IPS-15b (cell line): ENCODE results near the gene ENTPD6.

Experiments
- H3K27me3 ChIP-seq: one replicate; pipeline ENCODE4 v1.6.1; 2013; ENCODE audit warnings: low read length; ENCODE audit not compliant: control insufficient read depth, insufficient read depth
- H3K36me3 ChIP-seq: one replicate; pipeline ENCODE4 v1.6.1; 2013; ENCODE audit warnings: low read length; ENCODE audit not compliant: control insufficient read depth, insufficient read depth
- H3K4me1 ChIP-seq: one replicate; pipeline ENCODE4 v1.6.1; 2013; ENCODE audit warnings: mild to moderate bottlenecking, low read length; ENCODE audit not compliant: control insufficient read depth, insufficient read depth
- H3K4me3 ChIP-seq: one replicate; pipeline ENCODE4 v1.5.1; 2013; ENCODE audit warnings: low read depth, low read length
- H3K9ac ChIP-seq: one replicate; pipeline ENCODE4 v1.6.1; 2013; ENCODE audit warnings: low read depth, mild to moderate bottlenecking, low read length
- H3K9me3 ChIP-seq: one replicate; pipeline ENCODE4 v1.6.1; 2013; ENCODE audit warnings: mild to moderate bottlenecking, low read length; ENCODE audit not compliant: control insufficient read depth, insufficient read depth

The ENTPD6 gene

GRCh38 chr20:25214426-25214790 is 18.9 kb downstream of the ENTPD6 start:
- H3K4me3 ChIP-seq = no peak overlapping the region
- peaks cover 20% of the 10 kb centered on the region for H3K36me3 ChIP-seq
- no peaks in the 10 kb centered on the region for H3K9me3 ChIP-seq

DNA sequence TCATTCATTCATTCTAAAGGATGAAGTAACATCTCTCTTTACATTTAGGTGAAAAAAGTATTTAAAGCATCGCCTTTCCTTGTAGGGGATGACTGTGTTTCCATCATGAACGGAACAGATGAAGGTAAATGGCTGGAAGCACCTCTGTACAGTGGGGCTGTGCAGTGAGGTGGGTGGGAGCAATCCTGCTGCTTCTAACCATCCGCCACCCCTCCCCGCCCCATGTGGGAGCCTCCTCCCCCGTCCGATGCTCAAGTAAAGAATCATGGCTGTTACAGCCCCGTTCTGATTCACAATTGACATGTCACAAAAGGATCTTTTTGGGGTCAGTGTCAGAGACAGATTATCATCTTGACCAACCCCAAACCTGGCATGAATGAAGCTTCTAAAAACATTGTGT is 19.3 kb downstream of the ENTPD6 start:
- Histone ChIP-seq H3K36me3 (peaks cover 20% of the 10 kb centered on the region), H3K4me1 (no peaks in the 10 kb centered on the region), H3K9me3 (no peaks in the 10 kb centered on the region), H3K27me3 (no peaks in the 10 kb centered on the region), H3K4me3 (no peak overlapping the region), H3K9ac (no peak overlapping the region)

More at GRCh38 chr20:25214426-25214790, 18.9 kb downstream of the ENTPD6 start:
- Histone ChIP-seq H3K27me3 (no peaks in the 10 kb centered on the region), H3K9ac (no peak overlapping the region), H3K4me1 (no peaks in the 10 kb centered on the region)

- Histone ChIP-seq H3K9me3 (no peaks in the 10 kb centered on the region), H3K4me1 (no peaks in the 10 kb centered on the region), H3K27me3 (no peaks in the 10 kb centered on the region), H3K36me3 (peaks cover 22% of the 10 kb centered on the region), H3K9ac (no peak overlapping the region), H3K4me3 (no peak overlapping the region)
Measured at GRCh38 chr20:25215521-25215920, 20.0 kb downstream of the ENTPD6 start.

GRCh38 chr20:25216199-25216945 is 20.9 kb downstream of the ENTPD6 start:
- Histone ChIP-seq H3K4me1 (no peaks in the 10 kb centered on the region), H3K9ac (no peak overlapping the region), H3K27me3 (no peaks in the 10 kb centered on the region), H3K9me3 (no peaks in the 10 kb centered on the region), H3K4me3 (no peak overlapping the region), H3K36me3 (peaks cover 24% of the 10 kb centered on the region)

DNA sequence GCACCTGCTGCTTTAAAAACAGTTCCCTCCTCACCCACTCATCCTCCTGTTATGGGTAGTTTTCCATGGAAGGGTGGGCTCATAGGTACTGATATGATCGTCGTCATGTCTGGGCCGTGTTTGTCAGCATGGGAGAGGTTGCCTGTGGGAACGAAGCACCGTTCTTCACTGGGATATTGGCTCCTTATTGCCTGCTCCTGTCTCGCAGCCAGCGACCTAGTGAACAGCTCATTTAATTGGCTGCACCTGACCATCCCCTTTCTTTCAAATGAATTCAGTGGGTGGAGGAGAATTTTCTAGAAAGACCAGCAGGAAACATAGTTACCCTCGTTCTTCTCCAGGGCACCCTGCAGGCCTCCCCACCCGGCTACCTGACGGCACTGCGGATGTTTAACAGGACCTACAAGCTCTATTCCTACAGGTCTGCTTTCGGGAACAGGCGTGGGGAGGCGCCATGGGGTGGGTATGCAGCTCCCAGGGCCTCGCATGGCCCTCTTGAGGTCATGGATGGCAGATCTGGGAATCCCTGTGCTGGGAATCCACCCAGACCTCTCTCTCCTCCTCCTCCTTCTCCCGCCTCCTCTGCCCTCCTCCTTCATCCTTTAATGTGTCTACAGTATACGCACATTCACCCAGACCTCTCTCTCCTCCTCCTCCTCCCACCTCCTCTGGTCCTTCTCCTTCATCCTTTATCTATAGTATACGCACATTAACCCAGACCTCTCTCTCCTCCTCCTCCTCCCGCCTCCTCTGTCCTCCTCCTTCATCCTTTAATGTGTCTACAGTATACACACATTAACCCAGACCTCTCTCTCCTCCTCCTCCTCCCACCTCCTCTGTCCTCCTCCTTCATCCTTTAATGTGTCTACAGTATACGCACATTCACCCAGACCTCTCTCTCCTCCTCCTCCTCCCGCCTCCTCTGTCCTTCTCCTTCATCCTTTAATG is 21.9 kb downstream of the ENTPD6 start:
- Histone ChIP-seq H3K27me3 (no peaks in the 10 kb centered on the region), H3K9me3 (no peaks in the 10 kb centered on the region), H3K4me1 (no peaks in the 10 kb centered on the region), H3K4me3 (no peak overlapping the region), H3K36me3 (peaks cover 26% of the 10 kb centered on the region), H3K9ac (no peak overlapping the region)

DNA sequence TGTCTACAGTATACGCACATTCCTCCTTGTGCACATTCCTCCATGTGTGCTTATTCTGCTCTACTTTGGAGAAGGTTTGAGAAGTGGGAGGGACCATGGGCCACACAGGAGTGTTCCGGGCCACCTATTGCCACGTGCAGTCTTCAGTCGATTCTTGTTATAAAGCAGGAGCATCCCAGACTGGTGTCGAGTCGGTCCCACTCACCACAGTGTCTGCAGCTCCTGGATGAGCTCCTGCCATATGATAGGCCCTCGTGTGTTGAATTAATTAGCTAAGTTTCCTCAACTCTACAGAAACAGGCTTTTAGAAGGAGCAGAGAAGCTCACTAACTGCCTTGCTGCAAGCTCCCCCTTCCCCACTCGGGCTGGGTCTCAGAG is 22.6 kb downstream of the ENTPD6 start:
- no peak overlapping the region for H3K4me3 ChIP-seq
- no peak overlapping the region for H3K9ac ChIP-seq
- no peaks in the 10 kb centered on the region for H3K9me3 ChIP-seq

DNA sequence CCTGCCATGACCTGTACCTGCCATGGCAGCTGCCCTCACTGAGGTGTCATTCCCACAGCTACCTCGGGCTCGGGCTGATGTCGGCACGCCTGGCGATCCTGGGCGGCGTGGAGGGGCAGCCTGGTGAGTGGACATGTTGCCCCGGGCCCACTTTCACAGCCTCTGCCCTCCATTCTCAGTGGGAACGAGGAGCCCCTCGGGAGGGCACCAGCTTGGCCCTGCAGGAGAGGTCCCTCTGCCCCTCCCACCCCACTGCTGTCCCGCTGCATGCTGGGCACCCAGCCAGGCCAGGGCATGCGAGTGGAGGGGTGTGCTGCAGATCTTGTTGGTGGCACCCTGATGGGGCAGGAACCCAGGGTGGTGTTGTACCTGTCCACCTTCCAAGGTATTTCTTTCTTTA is 23.0 kb downstream of the ENTPD6 start:
- Histone ChIP-seq H3K27me3 (no peaks in the 10 kb centered on the region), H3K4me1 (peaks cover 5% of the 10 kb centered on the region), H3K36me3 (peaks cover 24% of the 10 kb centered on the region), H3K9ac (no peak overlapping the region), H3K4me3 (no peak overlapping the region), H3K9me3 (no peaks in the 10 kb centered on the region)

More for the DNA sequence above, 22.6 kb downstream of the ENTPD6 start:
- H3K36me3 ChIP-seq = peaks cover 26% of the 10 kb centered on the region
- no peaks in the 10 kb centered on the region for H3K27me3 ChIP-seq
- peaks cover 1% of the 10 kb centered on the region for H3K4me1 ChIP-seq

- Histone ChIP-seq H3K27me3 (no peaks in the 10 kb centered on the region), H3K36me3 (peaks cover 25% of the 10 kb centered on the region), H3K9ac (no peak overlapping the region), H3K9me3 (no peaks in the 10 kb centered on the region), H3K4me3 (no peak overlapping the region), H3K4me1 (peaks cover 5% of the 10 kb centered on the region)
Measured at GRCh38 chr20:25219365-25219764, 23.9 kb downstream of the ENTPD6 start.

DNA sequence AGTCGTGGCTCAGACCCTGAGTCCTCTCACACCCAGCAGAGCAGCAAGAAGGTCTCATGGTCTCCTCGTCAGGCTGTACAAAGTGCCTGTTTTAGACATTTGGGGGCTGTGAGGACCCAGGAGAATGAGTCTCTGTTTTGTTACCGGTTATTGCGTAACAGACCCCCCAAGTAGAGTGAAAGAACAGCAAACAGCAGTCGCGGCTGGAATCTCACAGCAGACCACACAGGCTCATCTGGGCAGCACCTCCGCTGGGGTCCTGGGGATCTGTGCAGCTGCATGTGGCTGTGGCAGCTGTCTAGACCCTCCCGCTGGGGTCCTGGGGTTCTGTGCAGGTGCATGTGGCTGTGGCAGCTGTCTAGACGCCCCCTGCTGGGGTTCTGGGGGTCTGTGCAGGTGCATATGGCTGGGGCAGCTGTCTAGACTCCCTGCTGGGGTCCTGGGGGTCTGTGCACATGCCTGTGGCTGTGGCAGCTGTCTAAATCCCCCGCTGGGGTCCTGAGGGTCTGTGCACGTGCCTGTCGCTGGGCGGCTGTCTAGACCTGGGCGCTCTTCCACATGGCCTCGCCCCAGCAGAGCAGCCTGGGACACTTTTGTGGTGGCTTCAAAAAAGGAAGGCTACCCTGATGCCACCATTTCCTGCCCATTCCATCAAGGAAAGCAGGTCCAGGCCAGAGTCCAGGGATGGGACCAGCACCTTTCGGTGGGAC is 24.7 kb downstream of the ENTPD6 start:
- H3K36me3 ChIP-seq = peaks cover 28% of the 10 kb centered on the region
- no peaks in the 10 kb centered on the region for H3K27me3 ChIP-seq
- H3K9ac ChIP-seq = no peak overlapping the region
- H3K4me3 ChIP-seq = no peak overlapping the region
- no peaks in the 10 kb centered on the region for H3K9me3 ChIP-seq
- H3K4me1 ChIP-seq = peaks cover 5% of the 10 kb centered on the region

GRCh38 chr20:25220810-25221591 is 25.5 kb downstream of the ENTPD6 start:
- H3K9ac ChIP-seq = no peak overlapping the region
- peaks cover 5% of the 10 kb centered on the region for H3K4me1 ChIP-seq
- no peaks in the 10 kb centered on the region for H3K27me3 ChIP-seq
- H3K36me3 ChIP-seq = peaks cover 28% of the 10 kb centered on the region
- no peak overlapping the region for H3K4me3 ChIP-seq
- no peaks in the 10 kb centered on the region for H3K9me3 ChIP-seq
